HG03469 (cell line): ENCODE measurements around the gene DLD.
"Not testable (repeated sequence)": the region's sequence is repeated elsewhere in the genome, so short reads cannot be mapped to it uniquely, and the experiment has no call there.

Source experiments
- ATAC-seq: cut with Tn5 transposase; IDR thresholded peaks from one replicate; pipeline ENCODE4 v1.9.1; 2021; ENCODE audit warnings: mild to moderate bottlenecking, moderate library complexity, moderate number of reproducible peaks; ENCODE audit not compliant: unreplicated experiment

Gene DLD

GRCh38 chr7:107914831-107915230 is 23.8 kb downstream of the DLD start:
- no peak for ATAC-seq

- no peak for ATAC-seq
Observed at GRCh38 chr7:107915541-107915940, 24.6 kb downstream of the DLD start.

GRCh38 chr7:107917763-107918651 is 27.0 kb downstream of the DLD start:
- peak; percentile 49 for ATAC-seq

- ATAC-seq: no peak
Observed at GRCh38 chr7:107918948-107919347, 28.0 kb downstream of the DLD start.

GRCh38 chr7:107920048-107920772 is 29.2 kb downstream of the DLD start:
- no peak for ATAC-seq

- ATAC-seq: not testable (repeated sequence)
Observed at GRCh38 chr7:107921826-107922225, 30.8 kb downstream of the DLD start.

GRCh38 chr7:107922886-107923285 is 31.9 kb downstream of the DLD start:
- no peak for ATAC-seq

- peak; percentile 84 for ATAC-seq
Observed at GRCh38 chr7:107924841-107925504, 34.0 kb downstream of the DLD start.

- no peak for ATAC-seq
Observed at GRCh38 chr7:107926481-107926880, 35.5 kb downstream of the DLD start.

GRCh38 chr7:107931740-107932515 is 40.9 kb downstream of the DLD start:
- no peak for ATAC-seq

GRCh38 chr7:107932805-107933204 is 41.8 kb downstream of the DLD start:
- ATAC-seq: no peak

GRCh38 chr7:107933386-107934013 is 42.5 kb downstream of the DLD start:
- ATAC-seq: no peak

- ATAC-seq: no peak
Observed at GRCh38 chr7:107934991-107935770, 44.2 kb downstream of the DLD start.

GRCh38 chr7:107936312-107936711 is 45.3 kb downstream of the DLD start:
- ATAC-seq: no peak

GRCh38 chr7:107937531-107937930 is 46.5 kb downstream of the DLD start:
- no peak for ATAC-seq

- ATAC-seq: no peak
Observed at GRCh38 chr7:107938456-107939250, 47.7 kb downstream of the DLD start.

- no peak for ATAC-seq
Observed at GRCh38 chr7:107939573-107940489, 48.8 kb downstream of the DLD start.

- ATAC-seq: no peak
Observed at GRCh38 chr7:107940951-107941350, 50.0 kb downstream of the DLD start.
